HEK293 (cell line): ENCODE data around the gene STEAP1.

Source experiments
- CTCF ChIA-PET: fragments of 350-600 bp; formaldehyde crosslinking; extraction: SDS; loops from one replicate; lab custom pipeline; 2021; ENCODE audit warnings: antibody characterized with exemption; lab: Yijun Ruan, JAX
- POLR2A ChIA-PET: fragments of 300-600 bp; formaldehyde crosslinking; extraction: SDS; loops from one replicate; lab custom pipeline; 2020; ENCODE audit warnings: antibody characterized with exemption, inconsistent platforms; lab: Yijun Ruan, JAX
- H3K27ac ChIP-seq: fragments of 200-500 bp; sonication (Bioruptor generic); 2 replicates; pipeline ENCODE4 v1.5.1; 2014; ENCODE audit warnings: low read depth, low read length, control low read depth, inconsistent platforms; ENCODE audit errors: extremely low read depth
- H3K36me3 ChIP-seq, 2 experiments: fragments of 200-500 bp in 1 of 2; sonication (Bioruptor generic) in 1 of 2; 1 replicate in 1 of 2; 2 replicates in 1 of 2; pipeline ENCODE4 v1.5.1; 2014 to 2017; ENCODE audit warnings: inconsistent platforms in 2 of 2, low read length in 2 of 2; ENCODE audit not compliant: control insufficient read depth in 2 of 2, insufficient read depth in 1 of 2
- H3K4me1 ChIP-seq: fragments of 200-500 bp; sonication (Bioruptor generic); 2 replicates; pipeline ENCODE4 v1.5.1; 2014; ENCODE audit warnings: mild to moderate bottlenecking, low read length, inconsistent platforms; ENCODE audit not compliant: control insufficient read depth, insufficient read depth
- H3K4me3 ChIP-seq: 2 replicates; pipeline ENCODE4 v1.5.1; 2011; ENCODE audit warnings: low read depth, mild to moderate bottlenecking, control low read depth, low read length, moderate library complexity
- H3K9me3 ChIP-seq: fragments of 200-500 bp; sonication (Bioruptor generic); 2 replicates; pipeline ENCODE4 v1.5.1; 2014; ENCODE audit warnings: low read depth, low read length, inconsistent platforms; ENCODE audit not compliant: control insufficient read depth, insufficient read depth
- ELK4 ChIP-seq: IDR thresholded peaks from 2 replicates; pipeline ENCODE4 v1.6.1; 2011; ENCODE audit warnings: mild to moderate bottlenecking, low read depth, low read length, borderline replicate concordance
- KLF7 ChIP-seq: fragments of 450-650 bp; formaldehyde crosslinking; IDR thresholded peaks from 2 replicates; pipeline ENCODE4 v1.5.1; 2016; ENCODE audit warnings: missing biosample characterization, missing genetic modification characterization, borderline replicate concordance
- PRDM1 ChIP-seq: fragments of 450-650 bp; formaldehyde crosslinking; IDR thresholded peaks from 2 replicates; pipeline ENCODE4; 2016; ENCODE audit warnings: missing biosample characterization, missing genetic modification characterization
- PRDM6 ChIP-seq: fragments of 450-650 bp; formaldehyde crosslinking; IDR thresholded peaks from 2 replicates; pipeline ENCODE4 v1.5.1; 2017; ENCODE audit warnings: missing biosample characterization, missing genetic modification characterization
- REPIN1 ChIP-seq: fragments of 450-650 bp; formaldehyde crosslinking; IDR thresholded peaks from 2 replicates; pipeline ENCODE4 v1.5.1; 2017; ENCODE audit warnings: missing biosample characterization, missing genetic modification characterization, low read depth
- SP2 ChIP-seq: fragments of 450-650 bp; formaldehyde crosslinking; IDR thresholded peaks from 2 replicates; pipeline ENCODE4 v1.5.1; 2016; ENCODE audit warnings: missing biosample characterization, missing genetic modification characterization
- TCF7L2 ChIP-seq: IDR thresholded peaks from 2 replicates; pipeline ENCODE4 v1.6.1; 2011; ENCODE audit warnings: low read depth, mild to moderate bottlenecking, inconsistent platforms, low read length, moderate library complexity, borderline replicate concordance
- ZNF18 ChIP-seq: fragments of 450-650 bp; formaldehyde crosslinking; IDR thresholded peaks from 2 replicates; pipeline ENCODE4 v1.5.1; 2016; ENCODE audit warnings: missing biosample characterization, missing genetic modification characterization
- ZNF184 ChIP-seq: fragments of 450-650 bp; IDR thresholded peaks from 2 replicates; pipeline ENCODE4 v1.5.1; 2018; ENCODE audit warnings: missing biosample characterization, mild to moderate bottlenecking, missing genetic modification characterization
- ZNF23 ChIP-seq: fragments of 450-650 bp; formaldehyde crosslinking; IDR thresholded peaks from 2 replicates; pipeline ENCODE4 v1.5.1; 2016; ENCODE audit warnings: missing biosample characterization, missing genetic modification characterization, borderline replicate concordance
- ZNF311 ChIP-seq: fragments of 450-650 bp; formaldehyde crosslinking; IDR thresholded peaks from 2 replicates; pipeline ENCODE4 v1.5.1; 2017; ENCODE audit warnings: missing biosample characterization, missing genetic modification characterization, borderline replicate concordance
- ZNF366 ChIP-seq: fragments of 450-650 bp; formaldehyde crosslinking; conservative IDR thresholded peaks from 2 replicates; pipeline ENCODE4 v1.5.1; 2016; ENCODE audit warnings: missing biosample characterization, missing genetic modification characterization
- ZNF37A ChIP-seq: fragments of 450-650 bp; IDR thresholded peaks from 2 replicates; pipeline ENCODE4 v1.5.1; 2018; ENCODE audit warnings: missing biosample characterization, missing genetic modification characterization
- ZNF510 ChIP-seq: fragments of 450-650 bp; formaldehyde crosslinking; IDR thresholded peaks from 2 replicates; pipeline ENCODE4 v1.5.1; 2018; ENCODE audit warnings: mild to moderate bottlenecking, missing genetic modification characterization, missing biosample characterization; ENCODE audit not compliant: insufficient replicate concordance
- ZNF529 ChIP-seq: fragments of 450-650 bp; formaldehyde crosslinking; IDR thresholded peaks from 2 replicates; pipeline ENCODE4 v1.5.1; 2017; ENCODE audit warnings: missing genetic modification characterization, missing biosample characterization; ENCODE audit not compliant: insufficient replicate concordance
- ZNF571 ChIP-seq: fragments of 450-650 bp; formaldehyde crosslinking; IDR thresholded peaks from 2 replicates; pipeline ENCODE4 v1.5.0; 2017; ENCODE audit warnings: missing biosample characterization, missing genetic modification characterization
- ZNF596 ChIP-seq: fragments of 450-650 bp; IDR thresholded peaks from 2 replicates; pipeline ENCODE4 v1.5.0; 2018; ENCODE audit warnings: missing biosample characterization, mild to moderate bottlenecking, missing genetic modification characterization, moderate library complexity
- ZNF621 ChIP-seq: fragments of 450-650 bp; formaldehyde crosslinking; IDR thresholded peaks from 2 replicates; pipeline ENCODE4 v1.5.1; 2017; ENCODE audit warnings: missing biosample characterization, missing genetic modification characterization
- ZNF629 ChIP-seq: fragments of 450-650 bp; formaldehyde crosslinking; IDR thresholded peaks from 2 replicates; pipeline ENCODE4 v1.5.1; 2017; ENCODE audit warnings: missing biosample characterization, missing genetic modification characterization
- ZNF776 ChIP-seq: fragments of 450-650 bp; formaldehyde crosslinking; IDR thresholded peaks from 2 replicates; pipeline ENCODE4 v1.5.0; 2017; ENCODE audit warnings: missing biosample characterization, missing genetic modification characterization, borderline replicate concordance
- TF ChIP-seq, protein P1 (sequence below): fragments of 450-650 bp; formaldehyde crosslinking; conservative IDR thresholded peaks from 2 replicates; pipeline ENCODE4 v1.5.1; 2016; ENCODE audit warnings: low read depth, missing biosample characterization, missing genetic modification characterization
- TF ChIP-seq, protein P2 (sequence below): fragments of 450-650 bp; formaldehyde crosslinking; IDR thresholded peaks from 2 replicates; pipeline ENCODE4 v1.5.1; 2016; ENCODE audit warnings: missing biosample characterization, missing genetic modification characterization
- TF ChIP-seq, protein P3 (sequence below): fragments of 450-650 bp; formaldehyde crosslinking; IDR thresholded peaks from 2 replicates; pipeline ENCODE4 v1.5.1; 2017; ENCODE audit warnings: missing biosample characterization, missing genetic modification characterization
- TF ChIP-seq, protein P4 (sequence below): fragments of 450-650 bp; formaldehyde crosslinking; IDR thresholded peaks from 2 replicates; pipeline ENCODE4 v1.5.1; 2017; ENCODE audit warnings: missing biosample characterization, missing genetic modification characterization

Gene STEAP1

GRCh38 chr7:90190995-90191394 is 36.7 kb downstream of the STEAP1 start:
- H3K4me3 ChIP-seq = no peak overlapping the region
- no peak for TF ChIP-seq KLF7 (tag by site-specific recombination)
- TF ChIP-seq ZNF629 (tag by site-specific recombination) = no peak
- TF ChIP-seq ZNF311 (tag by site-specific recombination) = no peak
- TF ChIP-seq, protein P1, sequence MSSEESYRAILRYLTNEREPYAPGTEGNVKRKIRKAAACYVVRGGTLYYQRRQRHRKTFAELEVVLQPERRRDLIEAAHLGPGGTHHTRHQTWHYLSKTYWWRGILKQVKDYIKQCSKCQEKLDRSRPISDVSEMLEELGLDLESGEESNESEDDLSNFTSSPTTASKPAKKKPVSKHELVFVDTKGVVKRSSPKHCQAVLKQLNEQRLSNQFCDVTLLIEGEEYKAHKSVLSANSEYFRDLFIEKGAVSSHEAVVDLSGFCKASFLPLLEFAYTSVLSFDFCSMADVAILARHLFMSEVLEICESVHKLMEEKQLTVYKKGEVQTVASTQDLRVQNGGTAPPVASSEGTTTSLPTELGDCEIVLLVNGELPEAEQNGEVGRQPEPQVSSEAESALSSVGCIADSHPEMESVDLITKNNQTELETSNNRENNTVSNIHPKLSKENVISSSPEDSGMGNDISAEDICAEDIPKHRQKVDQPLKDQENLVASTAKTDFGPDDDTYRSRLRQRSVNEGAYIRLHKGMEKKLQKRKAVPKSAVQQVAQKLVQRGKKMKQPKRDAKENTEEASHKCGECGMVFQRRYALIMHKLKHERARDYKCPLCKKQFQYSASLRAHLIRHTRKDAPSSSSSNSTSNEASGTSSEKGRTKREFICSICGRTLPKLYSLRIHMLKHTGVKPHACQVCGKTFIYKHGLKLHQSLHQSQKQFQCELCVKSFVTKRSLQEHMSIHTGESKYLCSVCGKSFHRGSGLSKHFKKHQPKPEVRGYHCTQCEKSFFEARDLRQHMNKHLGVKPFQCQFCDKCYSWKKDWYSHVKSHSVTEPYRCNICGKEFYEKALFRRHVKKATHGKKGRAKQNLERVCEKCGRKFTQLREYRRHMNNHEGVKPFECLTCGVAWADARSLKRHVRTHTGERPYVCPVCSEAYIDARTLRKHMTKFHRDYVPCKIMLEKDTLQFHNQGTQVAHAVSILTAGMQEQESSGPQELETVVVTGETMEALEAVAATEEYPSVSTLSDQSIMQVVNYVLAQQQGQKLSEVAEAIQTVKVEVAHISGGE (tag by site-specific recombination) = no peak
- TF ChIP-seq, protein P2, sequence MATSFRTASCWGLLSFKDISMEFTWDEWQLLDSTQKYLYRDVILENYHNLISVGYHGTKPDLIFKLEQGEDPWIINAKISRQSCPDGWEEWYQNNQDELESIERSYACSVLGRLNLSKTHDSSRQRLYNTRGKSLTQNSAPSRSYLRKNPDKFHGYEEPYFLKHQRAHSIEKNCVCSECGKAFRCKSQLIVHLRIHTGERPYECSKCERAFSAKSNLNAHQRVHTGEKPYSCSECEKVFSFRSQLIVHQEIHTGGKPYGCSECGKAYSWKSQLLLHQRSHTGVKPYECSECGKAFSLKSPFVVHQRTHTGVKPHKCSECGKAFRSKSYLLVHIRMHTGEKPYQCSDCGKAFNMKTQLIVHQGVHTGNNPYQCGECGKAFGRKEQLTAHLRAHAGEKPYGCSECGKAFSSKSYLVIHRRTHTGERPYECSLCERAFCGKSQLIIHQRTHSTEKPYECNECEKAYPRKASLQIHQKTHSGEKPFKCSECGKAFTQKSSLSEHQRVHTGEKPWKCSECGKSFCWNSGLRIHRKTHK (tag by site-specific recombination) = no peak
- TF ChIP-seq TCF7L2 = no peak
- TF ChIP-seq, protein P3, sequence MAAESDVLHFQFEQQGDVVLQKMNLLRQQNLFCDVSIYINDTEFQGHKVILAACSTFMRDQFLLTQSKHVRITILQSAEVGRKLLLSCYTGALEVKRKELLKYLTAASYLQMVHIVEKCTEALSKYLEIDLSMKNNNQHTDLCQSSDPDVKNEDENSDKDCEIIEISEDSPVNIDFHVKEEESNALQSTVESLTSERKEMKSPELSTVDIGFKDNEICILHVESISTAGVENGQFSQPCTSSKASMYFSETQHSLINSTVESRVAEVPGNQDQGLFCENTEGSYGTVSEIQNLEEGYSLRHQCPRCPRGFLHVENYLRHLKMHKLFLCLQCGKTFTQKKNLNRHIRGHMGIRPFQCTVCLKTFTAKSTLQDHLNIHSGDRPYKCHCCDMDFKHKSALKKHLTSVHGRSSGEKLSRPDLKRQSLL (tag by site-specific recombination) = no peak
- no peak for TF ChIP-seq REPIN1
- TF ChIP-seq ZNF596 (tag by site-specific recombination) = no peak
- no peak for TF ChIP-seq PRDM1 (tag by site-specific recombination)
- TF ChIP-seq ZNF510 (tag by site-specific recombination) = no peak
- TF ChIP-seq ZNF37A (tag by site-specific recombination) = no peak
- TF ChIP-seq ZNF571 (tag by site-specific recombination) = no peak
- TF ChIP-seq ZNF776 (tag by site-specific recombination) = no peak
- no peak for TF ChIP-seq ZNF366 (tag by site-specific recombination)
- no peak for TF ChIP-seq ZNF529 (tag by site-specific recombination)
- TF ChIP-seq, all 188 proteins: peak for 0
- Histone ChIP-seq H3K27ac (no peak overlapping the region), H3K36me3 (no peaks in the 10 kb centered on the region), H3K9me3 (no peaks in the 10 kb centered on the region; the same call in 1 of the 2 replicates), H3K4me1 (no peaks in the 10 kb centered on the region)
- POLR2A ChIA-PET = no interaction called here
- CTCF ChIA-PET = no interaction called here

GRCh38 chr7:90191648-90192047 is 37.4 kb downstream of the STEAP1 start:
- Histone ChIP-seq H3K4me1 (no peaks in the 10 kb centered on the region), H3K4me3 (no peak overlapping the region), H3K36me3 (no peaks in the 10 kb centered on the region), H3K27ac (no peak overlapping the region), H3K9me3 (no peaks in the 10 kb centered on the region; the same call in 1 of the 2 replicates)
- CTCF ChIA-PET = no interaction called here
- POLR2A ChIA-PET = no interaction called here
- TF ChIP-seq ZNF23 (tag by site-specific recombination) (no peak), SP2 (tag by site-specific recombination) (no peak), ELK4 (no peak), ZNF621 (tag by site-specific recombination) (no peak), PRDM6 (no peak), ZNF184 (no peak), ZNF18 (tag by site-specific recombination) (no peak)
- TF ChIP-seq, protein P4, sequence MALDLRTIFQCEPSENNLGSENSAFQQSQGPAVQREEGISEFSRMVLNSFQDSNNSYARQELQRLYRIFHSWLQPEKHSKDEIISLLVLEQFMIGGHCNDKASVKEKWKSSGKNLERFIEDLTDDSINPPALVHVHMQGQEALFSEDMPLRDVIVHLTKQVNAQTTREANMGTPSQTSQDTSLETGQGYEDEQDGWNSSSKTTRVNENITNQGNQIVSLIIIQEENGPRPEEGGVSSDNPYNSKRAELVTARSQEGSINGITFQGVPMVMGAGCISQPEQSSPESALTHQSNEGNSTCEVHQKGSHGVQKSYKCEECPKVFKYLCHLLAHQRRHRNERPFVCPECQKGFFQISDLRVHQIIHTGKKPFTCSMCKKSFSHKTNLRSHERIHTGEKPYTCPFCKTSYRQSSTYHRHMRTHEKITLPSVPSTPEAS (tag by site-specific recombination) = no peak
